HG03457 (cell line): Measurements from ENCODE around the gene JHY.
"Not testable (repeated sequence)": the region's sequence is repeated elsewhere in the genome, so short reads cannot be mapped to it uniquely, and the experiment has no call there.

Experiments used
- ATAC-seq: cut with Tn5 transposase; IDR thresholded peaks from one replicate; pipeline ENCODE4 v1.9.1; 2021; ENCODE audit warnings: moderate number of reproducible peaks; ENCODE audit not compliant: unreplicated experiment

Gene JHY

DNA sequence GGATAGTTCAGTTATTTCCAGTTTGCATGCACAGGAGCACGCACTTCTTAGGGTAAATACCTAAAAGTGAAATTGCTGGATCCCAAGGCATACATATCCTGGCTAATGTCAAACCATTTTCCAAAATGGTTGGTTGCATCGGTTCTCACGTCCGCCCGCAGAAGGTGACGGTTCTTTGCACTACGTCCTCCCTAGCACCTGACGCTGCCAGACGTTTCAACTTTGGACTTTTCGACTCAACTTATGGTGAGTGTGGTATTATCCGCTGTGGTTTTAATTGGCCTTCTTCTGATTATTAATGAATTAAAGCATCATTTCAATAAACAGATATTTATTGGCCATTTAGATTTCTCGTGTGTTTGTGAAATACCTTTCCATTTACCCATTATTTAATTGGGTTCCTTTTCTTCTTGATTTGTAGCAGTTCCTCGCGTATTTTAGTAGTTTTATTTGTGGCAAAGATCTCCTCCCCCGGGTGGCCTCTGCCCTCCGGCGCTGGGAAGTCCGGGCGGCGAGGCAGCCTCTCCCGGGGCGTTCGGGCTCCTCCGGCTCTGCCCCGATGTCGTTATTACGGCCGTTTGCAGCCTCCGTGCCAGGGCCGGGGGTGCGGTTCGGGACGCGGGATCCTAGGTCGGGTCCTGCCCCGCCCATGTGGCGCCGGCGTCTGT, at the start of gene JHY:
TSS of gene JHY (plus strand) at position 571 of the 668 bp plus-strand sequence. CDS start 3,091 bp downstream, outside the sequence.
- no peak for ATAC-seq

DNA sequence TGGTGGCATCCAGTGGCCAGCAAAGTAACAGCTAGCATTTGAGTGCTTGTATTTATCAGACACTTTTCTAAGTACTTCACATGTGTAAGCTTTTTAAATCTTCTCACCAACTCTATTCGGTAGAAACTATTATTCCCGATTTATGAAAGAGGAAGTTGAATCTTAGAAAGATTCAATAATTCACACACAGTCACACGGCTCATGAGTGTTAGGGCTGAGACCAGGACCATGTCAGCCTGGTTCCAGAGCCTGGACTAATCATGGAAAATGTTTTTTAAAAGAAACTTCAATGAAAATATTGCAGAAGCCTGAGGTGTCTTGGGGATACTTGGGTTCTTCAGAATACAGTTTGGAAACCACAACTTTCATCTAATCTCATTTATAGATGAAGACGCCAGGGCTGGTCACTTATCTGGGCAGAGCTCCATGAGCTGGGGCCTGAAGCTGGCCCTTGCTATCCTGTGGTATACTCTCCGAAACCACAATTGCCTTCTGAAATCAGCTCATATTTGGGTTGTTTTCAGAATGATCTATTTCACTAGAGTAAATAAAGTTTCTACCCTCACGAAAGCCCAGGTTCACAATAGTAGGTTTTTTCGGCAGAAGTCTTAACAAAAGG, 48.6 kb upstream of the JHY start:
- ATAC-seq = no peak

DNA sequence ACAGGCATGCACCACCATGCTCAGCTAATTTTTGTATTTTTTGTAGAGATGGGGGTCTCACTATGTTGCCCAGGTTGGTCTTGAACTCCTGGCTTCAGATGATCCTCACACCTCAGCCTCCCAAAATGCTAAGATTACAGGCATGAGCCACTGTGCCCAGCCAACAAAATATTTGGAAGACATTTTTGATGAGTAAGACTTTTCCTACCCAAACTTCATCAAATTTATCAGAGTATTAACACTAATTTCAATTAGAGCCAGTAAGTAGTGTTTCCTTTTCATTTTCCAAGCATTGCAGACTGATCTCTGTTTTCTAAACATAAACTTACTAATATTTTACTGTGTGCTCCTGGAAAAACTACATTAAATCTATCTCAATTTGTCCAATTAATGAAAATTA, 45.6 kb upstream of the JHY start:
- ATAC-seq = no peak

DNA sequence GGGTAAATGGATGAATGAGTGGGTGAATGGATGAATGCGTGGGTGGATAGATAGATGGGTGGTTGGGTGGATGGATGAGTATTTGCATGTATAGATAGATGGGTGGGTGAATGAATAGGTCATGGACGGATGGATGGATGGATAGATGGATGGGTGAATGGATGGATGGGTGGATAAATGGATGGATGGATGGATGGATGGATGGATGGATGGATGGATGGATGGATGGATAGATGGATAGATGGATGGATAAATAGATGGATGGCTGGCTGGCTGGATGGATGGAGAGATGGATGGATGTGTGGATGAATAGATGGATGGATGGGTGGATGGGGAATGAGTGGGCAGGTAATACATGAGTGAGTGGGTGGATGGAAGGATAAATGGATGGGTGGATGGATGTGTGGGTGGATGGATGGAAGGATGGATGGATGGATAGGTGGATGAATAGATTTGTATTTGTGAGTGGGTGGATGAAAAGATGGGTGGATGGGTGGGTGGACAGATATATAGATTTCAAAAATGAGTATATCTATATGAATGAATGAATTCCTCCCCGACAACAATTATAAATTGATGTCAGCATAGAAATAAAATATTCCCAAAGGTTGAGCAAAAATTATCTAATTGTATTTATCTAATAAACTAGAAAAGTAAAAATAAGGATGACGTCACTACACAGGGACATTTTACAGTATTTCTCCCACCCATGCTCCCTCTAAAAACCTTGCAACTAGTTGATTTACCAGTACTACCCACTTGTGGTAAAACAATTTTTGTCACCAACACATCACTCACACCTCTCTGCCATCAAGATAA, 44.8 kb upstream of the JHY start:
- no peak for ATAC-seq

DNA sequence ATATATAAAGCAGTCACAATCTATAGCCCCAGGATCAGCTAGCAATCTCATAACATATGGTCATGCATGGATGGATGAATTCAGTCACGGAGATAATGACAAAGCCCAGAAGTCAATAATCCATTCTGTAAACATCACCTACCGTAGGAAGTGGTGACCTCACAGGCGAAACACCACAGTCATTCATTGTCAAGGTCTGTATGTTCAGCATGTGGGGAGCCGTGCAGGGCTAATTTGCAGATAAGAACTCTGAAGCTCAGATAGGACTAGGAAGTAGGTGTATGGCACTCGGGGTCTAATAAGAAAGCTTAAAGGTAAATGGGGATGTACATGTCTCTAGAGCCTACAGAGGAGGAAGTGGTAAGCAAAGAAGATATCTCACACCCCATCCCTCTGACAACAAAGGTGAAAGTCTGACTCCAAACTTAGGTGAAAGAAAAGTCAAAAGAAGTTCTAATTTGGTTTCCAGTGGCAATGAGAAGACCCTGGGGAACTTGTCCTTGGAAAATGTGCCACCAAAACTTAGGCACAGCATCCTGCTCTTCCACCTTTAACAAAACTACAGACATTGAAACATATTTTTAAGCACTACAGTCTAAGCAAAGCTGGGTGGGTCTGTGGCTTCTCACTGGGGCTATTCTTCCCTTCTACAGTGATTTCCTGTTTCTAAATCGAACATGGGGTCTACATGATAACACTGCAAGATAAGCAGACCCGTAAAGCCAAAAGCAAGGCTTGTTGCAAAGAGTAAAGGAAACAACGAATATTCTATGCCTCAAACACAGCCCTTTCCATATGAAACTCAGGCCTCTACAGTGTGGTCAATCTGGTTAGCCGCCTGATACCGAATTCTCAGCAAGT, 39.0 kb upstream of the JHY start:
- ATAC-seq = peak; percentile 64

DNA sequence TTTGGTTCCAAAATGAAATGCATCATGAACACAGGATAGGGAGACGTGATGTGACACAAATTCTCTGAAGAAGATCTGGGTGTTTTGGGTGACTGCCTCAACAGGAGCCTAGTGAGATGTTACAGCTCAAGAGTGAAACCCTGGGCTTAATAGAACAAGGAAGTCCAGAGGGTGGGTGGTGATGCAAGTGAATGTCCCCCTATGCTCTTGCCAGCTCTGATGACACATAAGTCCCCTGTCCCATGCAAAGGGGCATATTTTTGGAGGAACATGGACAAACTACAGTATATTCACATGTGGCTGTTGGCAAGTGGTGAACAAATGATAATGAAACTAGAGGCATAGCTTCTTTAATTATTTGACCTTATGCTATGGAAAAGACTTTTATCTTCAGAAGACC, 35.1 kb upstream of the JHY start:
- ATAC-seq = no peak

DNA sequence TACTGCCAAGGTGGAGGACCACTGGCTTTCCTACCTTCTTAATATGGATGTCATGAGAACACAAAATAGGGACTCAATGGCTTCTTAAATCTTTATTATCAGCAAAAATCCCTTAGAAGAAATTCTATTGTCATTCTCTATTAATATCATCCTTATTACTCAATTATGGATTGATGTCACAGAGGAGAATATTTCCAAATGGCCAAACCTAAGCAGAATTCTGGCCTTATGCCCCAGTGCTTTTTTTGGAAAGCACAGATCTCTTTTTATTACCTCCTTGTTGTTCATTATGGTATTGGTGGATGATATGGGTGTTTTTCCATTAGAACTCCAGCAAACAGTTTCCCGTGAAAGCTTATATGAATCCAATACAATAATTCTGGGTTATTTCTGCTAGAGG, 34.4 kb upstream of the JHY start:
- ATAC-seq = no peak

DNA sequence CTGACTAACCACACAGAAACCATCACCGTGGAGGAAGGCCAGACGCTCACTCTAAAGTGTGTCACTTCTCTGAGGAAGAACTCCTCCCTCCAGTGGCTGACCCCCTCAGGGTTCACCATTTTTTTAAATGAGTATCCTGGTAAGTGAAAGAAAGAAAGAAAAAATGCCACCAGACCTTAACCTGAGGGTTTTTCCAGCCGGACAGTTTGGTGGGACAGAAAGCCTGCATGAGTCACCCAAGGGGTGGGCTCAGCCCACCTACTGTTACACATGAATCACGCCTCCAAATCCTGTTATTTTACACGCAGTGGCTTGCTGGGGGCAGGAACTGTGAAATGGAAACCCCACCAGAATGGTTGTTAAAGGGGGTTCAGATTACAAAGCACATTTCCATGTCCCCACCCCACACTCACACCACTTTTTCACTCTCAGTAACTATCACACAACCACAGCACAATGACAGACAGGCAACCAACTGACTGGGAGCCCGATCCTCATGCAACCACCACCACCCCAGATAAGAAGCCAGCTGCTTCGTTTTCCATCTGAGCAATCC, 32.4 kb upstream of the JHY start:
- no peak for ATAC-seq

DNA sequence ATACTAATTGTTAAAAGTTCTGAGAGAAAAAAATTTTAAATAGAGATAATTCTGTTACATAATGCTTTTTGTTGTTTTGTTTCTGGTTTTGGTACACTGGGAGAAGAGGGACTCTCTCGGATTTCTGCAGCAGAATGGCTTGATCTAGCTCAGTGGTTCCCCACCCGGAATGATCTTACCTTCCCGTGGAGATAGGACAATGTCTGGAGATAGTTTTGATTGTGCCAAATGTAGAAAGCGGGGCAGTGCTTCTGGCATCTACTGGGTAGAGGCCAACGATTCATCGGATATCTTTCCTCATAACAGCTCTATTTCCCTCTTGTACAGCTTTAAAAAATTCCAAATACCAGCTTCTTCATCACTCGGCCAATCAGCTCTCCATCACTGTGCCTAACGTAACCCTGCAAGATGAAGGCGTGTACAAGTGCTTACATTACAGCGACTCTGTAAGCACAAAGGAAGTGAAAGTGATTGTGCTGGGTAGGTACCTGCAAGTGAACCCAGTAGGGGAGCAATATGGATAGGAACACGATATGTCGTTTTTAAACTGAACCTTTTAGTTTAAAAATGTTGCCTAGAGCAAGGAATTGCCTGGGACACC, 31.1 kb upstream of the JHY start:
- no peak for ATAC-seq

DNA sequence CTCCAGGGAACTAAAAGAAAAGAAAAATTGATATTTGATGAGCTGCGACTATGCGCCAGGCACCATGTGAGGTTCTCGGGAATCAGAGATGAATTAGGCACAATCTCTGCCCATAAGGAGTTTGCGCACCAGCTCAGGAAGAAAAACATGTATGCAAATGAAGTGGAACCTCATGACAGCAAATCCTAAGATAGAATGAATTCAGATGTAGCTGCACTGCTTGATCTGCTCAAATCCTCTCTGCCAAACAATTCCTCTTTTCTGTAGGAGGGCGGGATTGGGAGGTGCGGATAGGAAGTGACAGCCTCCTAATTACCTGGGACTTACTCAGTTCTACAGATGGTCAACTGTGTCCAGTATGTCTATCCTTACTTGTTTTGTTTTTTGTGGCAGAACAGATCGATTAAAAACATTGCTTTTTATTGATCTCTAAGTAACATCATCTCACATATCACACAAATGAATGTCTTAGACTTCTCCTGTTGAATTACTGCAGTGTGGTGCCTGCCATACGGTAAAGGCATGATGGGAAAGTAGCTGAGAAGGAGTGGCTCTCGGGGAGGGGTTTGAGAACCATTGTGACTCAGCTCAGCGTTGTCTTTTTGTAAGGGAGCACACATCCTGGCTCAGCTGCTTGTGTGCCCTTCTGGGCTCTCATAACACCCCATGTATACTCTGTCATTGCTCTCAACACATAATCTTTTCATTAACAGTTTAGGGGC, 30.3 kb upstream of the JHY start:
- no peak for ATAC-seq

DNA sequence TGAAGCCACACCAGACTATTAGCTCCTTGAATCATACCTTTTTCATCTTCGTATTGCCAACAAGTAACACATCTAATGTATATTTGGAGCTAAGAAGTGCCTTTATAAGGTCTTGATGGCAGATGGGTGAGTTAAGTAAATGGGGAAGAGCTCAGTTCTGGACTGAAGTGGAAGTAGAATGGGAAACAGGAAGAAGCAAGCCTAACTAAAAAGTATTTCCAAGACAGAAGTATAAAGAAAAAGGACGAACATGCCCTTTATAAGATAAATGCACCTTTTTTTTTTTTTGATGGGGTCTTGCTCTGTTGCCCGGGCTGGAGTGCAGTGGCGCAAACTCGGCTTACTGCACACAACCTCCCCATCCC, 29.8 kb upstream of the JHY start:
- ATAC-seq = no peak

DNA sequence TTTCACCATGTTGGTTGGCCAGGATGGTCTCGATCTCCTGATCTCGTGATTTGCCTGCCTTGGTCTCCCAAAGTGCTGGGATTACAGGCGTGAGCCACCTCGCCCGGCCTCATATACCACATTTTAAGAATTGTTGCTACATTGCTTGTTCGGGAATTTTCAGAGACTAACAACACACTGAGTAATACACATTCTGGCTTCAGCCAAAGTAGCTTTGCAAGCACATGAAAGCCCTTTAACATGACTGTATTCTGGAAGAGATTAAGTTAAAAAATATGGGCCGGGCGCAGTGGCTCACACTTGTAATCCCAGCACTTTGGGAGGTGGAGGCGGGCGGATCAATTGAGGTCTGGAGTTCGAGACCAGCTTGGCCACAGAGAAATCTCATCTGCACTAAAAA, 29.3 kb upstream of the JHY start:
- no peak for ATAC-seq

DNA sequence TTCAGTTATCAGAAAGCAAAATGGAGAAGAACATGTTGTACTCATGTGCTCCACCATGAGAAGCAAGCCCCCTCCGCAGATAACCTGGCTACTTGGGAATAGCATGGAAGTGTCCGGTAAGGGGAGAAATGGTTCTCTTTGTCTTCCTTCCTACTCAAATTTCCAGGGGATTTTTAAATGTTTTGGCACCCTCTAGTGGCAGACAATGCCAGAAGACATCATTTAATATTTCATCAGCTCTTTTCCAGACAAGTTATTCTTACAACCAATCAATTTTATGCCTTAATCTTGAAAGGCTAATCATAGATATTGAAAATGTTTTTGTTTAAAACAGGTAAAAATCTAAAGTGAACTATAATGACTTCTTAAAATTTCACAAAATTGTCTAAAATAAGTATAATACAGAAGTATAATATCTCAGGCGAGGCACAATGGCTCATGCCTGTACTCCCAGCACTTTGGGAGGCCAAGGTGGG, 28.6 kb upstream of the JHY start:
- no peak for ATAC-seq

DNA sequence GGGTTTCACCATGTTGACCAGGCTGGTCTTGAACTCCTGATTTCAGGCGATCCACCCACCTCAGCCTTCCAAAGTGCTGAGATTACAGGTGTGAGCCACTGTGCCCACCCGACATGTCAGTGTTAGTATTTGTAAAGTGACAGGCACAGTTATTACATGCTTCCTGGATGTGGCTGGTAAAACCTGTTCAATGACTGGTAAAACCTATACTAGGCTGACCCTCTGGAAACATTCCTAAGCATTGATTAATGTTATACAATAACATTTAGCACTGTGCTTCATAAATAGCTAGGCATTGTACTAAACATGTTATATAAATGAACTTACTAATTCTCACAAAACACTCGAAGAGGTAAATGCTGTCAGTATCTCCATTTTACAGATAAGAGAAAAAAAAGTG, 20.9 kb upstream of the JHY start:
- ATAC-seq = no peak

DNA sequence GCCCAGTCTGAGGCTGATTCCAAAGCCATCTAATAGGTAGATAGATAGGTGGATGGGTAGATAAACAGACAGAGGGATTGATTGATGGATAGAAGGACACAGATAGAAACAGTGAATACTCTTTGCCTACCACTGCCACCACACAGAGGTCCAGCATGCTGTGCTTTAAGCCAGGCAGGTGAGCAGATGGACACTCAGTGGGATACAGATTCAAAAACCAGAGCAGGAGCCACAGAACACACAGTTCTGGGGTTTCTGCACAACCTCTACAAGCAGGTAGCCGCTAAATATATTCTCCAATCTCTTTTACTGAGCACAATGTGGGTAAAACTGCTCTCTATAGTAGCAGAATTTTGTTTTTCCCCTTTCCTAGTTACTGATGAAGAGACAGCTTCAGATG, 20.5 kb upstream of the JHY start:
- ATAC-seq = no peak

DNA sequence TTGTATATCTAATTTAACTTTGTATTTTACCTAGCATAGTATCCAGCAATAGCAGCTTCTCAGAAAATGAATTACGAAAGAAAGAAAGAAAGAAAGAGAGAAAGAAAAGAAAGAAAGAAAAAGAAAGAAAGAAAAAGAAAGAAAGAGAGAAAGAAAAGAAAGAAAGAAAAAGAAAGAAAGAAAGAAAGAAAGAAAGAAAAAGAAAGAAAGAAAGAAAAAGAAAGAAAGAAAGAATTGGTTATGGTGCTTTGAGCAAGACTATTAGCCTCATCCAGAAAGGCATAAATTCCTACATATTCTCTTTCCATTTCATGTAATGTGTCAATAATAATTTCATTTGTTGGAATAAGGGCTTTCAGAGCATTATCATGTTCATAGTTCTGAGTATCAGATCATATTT, 19.4 kb upstream of the JHY start:
- not testable (repeated sequence) for ATAC-seq

DNA sequence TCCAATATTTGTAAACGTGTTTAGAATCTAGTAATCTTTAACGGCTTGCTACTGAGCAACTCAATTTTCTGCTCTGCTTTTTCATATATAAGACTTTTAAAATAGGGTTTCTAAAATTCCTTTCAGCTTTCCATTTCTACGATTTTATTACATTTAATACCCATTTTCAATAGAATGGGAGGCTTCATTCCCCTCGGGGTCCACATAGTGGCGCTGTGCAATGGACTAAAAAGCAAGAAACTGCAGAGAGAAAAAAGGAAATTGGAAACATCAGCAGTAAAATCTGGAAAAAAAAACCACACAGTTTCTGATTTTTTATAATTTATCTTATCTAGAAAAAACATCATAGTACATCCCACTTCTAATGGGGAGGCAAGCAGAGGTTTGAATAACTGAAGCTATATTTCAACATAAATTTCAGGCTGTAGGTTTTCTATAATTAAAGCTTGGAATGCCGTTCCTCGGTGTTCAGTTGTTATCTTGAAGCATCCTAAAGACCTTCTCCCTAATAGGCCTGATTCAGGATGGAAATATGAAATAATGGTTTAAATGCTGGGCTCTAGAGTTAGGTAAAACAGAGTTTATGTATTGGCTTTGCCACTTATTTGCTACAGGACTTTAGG, 18.7 kb upstream of the JHY start:
- no peak for ATAC-seq

DNA sequence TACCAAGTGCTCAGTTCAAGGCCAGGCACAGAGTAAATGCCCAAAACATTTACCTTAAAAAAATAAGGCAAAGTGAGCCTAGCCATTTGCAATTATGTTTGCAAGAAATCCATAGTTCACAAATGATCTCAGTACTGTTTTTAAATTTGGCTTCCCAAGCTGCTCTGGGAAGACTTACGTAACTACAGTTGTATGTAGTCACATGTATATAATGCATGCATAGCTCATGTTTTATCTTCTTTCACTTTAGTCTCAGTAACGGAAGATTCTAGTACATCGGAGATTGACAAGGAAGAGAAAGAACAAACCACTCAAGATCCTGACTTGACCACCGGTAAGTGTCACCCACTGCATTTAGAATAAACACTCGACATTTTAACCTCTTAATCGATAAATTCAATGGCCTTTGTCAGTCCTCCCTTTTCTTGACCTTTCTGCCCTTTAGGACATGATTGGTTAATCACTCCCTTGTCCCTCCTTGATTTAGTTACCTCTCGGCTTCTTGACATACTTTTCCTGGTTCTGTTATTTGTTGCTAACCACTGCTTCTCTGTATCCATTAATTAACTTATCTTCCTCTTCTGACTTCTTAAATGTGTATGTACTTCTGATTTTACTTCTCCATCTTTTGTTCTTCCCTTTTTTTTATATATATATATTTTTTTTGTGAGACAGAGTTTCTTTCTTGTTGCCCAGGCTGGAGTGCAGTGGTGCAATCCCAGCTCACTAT, 18.0 kb upstream of the JHY start:
- no peak for ATAC-seq

DNA sequence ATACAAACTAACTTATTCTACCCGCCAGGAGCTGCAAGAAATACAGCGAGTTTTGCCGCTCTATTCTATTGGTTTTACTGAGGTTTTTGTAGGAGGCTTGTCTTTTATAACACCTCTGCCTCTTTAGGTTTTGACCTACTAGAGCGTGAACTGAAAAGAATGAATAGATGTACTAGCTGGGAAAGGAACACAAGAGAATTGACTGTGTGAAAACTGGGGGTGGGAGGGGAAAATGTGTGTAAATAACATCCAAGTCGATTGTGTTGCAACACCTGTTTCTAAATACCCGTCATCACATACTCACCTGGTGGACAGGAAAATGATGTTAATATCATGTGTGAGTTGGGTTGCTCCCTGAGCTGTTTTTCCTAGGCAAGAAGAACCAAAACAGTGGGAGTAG, 12.9 kb upstream of the JHY start:
- no peak for ATAC-seq
